ENCODE data around the gene NBPF4.
"Not testable (repeated sequence)": the region's sequence is repeated elsewhere in the genome, so short reads cannot be mapped to it uniquely, and the experiment has no call there.

Gene NBPF4

GRCh38 chr1:108209456-108210108 lies 34.3 kb downstream of the NBPF4 start:
- DNase-seq (ENCODE audit: low spot score) = no peak

DNA sequence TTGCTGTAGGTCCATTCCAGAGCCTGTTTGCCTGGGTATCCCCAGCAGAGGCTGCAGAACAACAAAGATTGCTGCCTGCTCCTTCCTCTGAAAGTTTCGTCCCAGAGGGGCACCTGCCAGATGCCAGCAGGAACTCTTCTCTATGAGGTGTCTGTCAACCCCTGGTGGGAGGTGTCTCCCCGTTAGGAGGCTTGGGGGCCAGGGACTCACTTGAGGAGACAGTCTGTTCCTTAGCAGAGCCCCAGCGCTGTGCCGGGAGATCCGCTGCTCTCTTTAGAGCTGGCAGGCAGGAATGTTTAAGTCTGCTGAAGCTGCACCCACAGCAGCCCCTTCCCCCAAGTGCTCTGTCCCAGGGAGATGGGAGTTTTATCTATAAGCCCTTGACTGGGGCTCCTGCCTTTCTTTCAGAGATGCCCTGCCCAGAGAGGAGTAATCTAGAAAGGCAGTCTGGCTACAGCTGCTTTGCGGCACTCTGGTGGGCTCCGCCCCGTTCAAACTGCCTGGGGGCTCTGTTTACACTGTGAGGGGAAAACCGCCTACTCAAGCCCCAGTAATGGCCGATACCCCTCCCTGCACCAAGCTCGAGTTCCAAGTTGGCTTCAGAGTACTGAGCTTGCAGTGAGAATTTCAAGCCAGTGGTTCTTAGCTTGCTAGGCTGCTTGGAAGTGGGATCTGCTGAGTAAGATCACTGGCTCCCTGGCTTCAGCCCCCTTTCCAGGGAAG lies 35.0 kb downstream of the NBPF4 start:
- no peak for DNase-seq (ENCODE audit: low spot score)

DNA sequence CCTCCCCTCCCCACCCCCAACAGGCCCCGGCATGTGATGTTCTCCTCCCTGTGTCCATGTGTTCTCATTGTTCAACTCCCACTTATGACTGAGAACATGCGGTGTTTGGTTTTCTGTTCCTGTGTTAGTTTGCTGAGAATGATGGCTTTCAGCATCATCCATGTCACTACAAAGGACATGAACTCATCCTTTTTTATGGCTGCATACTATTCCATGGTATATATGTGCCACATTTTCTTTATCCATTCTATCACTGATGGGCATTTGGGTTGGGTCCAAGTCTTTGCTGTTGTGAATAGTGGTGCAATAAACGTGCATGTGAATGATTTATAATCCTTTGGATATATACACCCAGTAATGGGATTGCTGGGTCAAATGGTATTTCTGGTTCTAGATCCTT lies 40.3 kb downstream of the NBPF4 start:
- not testable (repeated sequence) for DNase-seq (ENCODE audit: low spot score)

DNA sequence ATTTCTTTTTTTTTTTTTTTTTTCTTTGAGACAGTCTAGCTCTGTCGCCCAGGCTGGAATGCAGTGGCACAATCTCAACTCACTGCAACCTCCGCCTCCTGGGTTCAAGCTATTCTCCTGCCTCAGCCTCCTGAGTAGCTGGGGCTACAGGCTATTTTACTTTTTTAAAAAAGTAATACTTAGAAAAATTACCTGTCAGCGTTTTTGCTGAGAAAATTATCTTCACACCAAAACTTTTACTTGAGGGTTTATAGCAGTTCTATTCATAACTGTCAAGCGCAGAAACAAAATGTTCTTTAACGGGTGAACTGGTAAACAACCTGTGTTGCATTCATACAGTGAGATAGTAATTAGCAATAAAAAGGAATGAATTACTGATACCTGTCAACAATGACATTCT lies 42.2 kb downstream of the NBPF4 start:
- no peak for DNase-seq (ENCODE audit: low spot score)

DNA sequence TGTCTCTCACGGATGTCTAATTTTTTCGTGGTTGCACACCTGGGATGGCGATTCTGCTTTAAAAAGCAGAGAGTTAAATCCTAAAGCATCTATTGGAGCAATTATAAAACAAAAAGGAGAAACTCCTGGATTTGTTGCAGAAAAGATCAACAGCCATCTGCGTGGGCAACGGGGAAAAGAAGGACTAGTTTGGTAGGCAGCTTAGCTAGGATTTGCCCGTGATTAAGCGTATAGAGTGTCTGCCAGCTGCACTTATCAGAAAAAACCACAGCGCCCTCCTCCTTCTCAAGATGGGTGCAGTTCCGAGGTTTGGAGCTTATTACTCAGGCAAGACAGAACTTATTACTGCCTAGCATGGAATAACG lies 43.2 kb downstream of the NBPF4 start:
- DNase-seq (ENCODE audit: low spot score) = peak; percentile 64

DNA sequence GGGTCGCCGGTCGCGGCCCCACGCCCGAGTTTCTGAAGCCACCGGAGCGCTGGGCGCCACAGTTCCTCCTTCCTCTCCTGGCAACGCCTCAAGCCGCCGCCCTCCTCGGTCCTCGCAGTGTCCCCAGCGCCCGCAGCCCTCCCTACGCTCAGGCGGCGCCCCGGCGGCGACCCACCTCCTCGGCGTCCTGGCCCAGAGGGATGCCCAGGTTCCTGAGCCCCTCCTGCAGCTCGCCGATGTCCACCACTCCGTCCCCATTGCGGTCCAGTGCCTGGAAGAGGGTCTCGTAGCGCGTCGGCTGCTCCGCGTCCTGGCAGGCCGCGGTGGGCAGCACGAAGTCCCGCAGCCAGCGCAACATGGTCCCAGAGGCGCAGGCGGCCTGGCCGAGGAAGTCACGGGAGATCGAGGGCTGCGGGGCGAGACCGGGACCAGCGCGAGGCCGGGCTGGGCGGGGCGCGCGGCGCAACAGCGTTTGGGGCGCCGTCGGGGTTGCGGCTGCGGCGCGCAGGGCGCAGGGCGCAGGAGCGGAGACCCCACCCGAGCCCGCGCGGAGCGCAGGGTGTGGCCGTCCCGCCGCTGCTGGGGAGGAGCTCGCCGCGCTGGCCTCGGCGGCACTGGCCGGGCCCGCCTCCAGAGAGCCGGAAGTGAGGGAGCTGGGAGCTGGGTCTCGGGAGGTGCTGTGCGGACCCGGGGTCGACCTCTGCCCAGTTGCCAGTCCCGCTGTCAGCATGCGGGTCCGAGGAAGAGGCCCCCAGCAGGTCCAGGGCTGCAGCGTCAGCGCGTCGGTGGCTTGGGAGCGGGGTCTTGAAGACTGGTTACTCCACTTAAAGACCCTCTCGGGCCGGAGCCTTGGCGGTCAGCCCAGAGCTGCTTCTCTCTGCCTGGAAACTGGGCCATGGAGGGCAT lies 43.8 kb downstream of the NBPF4 start, which contains the start of gene SLC25A24:
TSS of gene SLC25A24 (minus strand) at position 563 of the 906 bp plus-strand sequence. CDS start at position 358, 205 bp downstream.
- DNase-seq (ENCODE audit: low spot score) = peak; percentile 52

- DNase-seq (ENCODE audit: low spot score) = peak; percentile 15
These were observed 44.6 kb downstream of the NBPF4 start for GRCh38 chr1:108199201-108199691.

DNA sequence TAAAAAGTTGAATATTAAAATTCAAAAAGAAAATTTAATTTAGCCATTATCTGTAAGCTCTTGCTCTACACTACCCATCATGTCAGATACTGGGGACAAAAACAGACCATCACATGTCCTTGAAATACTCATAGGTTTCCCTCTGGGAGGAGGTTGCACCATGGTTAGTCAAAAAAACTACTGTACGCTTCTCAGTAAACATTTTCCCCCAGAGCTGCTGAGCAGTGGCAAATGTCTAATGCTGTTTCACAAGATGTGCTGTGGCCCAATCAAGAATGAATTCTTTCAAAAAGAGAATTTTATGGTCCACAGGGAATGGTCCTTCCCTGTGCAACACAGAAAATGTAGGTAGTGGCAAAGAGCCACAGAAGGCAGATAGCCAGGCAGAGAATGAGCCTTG lies 49.8 kb downstream of the NBPF4 start:
- no peak for DNase-seq (ENCODE audit: low spot score)

DNA sequence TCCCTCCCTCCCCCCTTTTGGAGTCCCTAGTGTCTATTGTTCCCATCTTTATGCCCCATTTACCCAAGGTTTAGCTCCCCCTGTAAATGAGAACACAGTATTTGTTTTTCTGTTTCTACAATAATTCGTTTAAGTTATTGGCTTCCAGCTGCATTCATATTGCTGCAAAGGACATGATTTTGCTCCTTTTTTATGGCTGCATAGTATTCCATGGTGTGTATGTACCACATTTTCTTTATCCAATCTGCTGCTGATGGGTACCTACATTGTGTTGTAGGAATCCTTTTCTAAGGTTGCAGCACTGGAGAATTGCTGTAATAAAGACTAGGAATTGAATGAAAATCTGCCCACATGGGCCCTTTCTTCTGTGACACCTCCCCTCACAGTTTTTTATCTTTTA lies 50.5 kb downstream of the NBPF4 start:
- no peak for DNase-seq (ENCODE audit: low spot score)

DNA sequence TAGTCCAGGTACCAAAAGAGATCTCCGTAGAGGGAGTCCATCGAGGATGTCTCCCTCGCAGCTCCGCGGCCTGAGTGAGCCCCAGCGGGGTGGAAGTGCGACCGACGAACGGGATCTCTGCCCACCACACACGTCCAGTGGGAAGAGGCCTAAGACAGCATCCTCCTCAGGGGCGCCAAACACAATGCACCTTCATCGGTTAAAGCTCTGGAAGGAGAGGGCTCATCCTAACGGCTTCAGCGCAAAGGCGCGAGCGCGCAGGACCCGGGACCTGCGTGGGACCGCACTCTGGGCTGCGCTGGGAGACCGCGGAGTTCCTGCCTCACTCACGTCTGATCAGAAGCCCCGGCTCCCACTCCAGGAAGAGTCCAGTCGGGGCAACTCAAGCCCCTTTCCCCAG lies 51.3 kb downstream of the NBPF4 start:
- DNase-seq (ENCODE audit: low spot score) = no peak

DNA sequence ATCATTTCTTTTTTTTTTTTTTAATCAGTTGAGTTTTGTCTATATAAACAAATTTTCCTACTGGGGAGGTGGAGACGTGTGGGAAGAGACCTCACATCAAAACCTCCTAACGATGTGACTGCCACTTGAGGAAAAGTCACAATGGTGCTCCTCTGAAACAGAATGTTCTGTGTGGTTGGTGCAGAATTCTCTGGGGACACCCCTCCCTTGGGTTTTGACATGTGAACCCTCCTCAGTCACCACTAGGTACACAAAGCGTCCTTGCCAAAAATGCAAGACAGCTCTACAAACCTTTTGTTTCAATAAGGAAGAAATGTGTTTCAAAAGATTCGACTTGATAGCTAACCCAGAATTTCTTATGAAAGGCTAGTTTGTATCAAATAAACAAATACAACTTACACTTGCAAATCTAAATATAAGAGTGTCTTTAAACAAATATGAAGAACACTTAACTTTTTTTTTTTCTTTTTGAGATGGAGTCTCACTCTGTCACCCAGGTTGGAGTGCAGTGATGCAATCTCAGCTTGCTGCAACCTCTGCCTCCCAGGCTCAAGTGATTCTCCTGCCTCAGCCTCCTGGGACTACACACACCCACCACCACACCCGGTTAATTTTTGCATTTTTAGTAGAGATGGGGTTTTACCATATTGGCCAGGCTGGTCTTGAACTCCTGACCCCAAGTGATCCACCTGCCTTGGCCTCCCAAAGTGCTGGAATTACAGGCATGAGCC lies 53.0 kb downstream of the NBPF4 start:
- no peak for DNase-seq (ENCODE audit: low spot score)

- no peak for DNase-seq (ENCODE audit: low spot score)
These were observed 53.8 kb downstream of the NBPF4 start for GRCh38 chr1:108190001-108190634.

- DNase-seq (ENCODE audit: low spot score) = no peak
These were observed 55.1 kb downstream of the NBPF4 start for GRCh38 chr1:108188801-108189200.

- no peak for DNase-seq (ENCODE audit: low spot score)
These were observed 60.7 kb downstream of the NBPF4 start for GRCh38 chr1:108182959-108183700.

GRCh38 chr1:108179018-108179417 lies 64.9 kb downstream of the NBPF4 start:
- no peak for DNase-seq (ENCODE audit: low spot score)
